Stimulated activated CD4-positive, alpha-beta T cell treated with anti-CD3 and anti-CD28 coated beads, Interleukin-2, amount 100 ng/mL, for 4 hours (primary cell): Measurements from ENCODE around the gene CXorf51A.
"Not testable (repeated sequence)": the region's sequence is repeated elsewhere in the genome, so short reads cannot be mapped to it uniquely, and the experiment has no call there.

Experiments used
- DNase-seq: peaks from one replicate; pipeline ENCODE4 v3.0.0-alpha.2; 2020; ENCODE audit warnings: low read depth

Gene CXorf51A

DNA sequence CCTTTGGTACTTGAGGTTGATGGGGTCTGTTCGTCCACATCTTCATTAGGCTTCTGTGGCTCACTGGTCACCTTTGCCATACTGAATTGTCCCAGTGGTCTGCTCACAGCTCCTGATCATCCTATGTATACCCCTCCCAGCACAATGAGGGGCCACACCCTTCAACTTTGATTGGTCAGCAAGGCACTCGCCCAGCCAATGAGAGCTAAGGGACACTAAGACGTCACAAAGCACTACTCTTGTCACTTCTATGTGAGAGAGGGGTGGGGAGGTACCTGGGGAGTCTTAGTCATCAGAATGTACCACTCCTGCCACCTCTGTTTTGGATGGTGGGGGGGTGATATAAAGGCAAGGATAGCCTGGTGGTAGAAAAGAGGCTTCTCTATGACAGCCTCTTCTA, at the start of gene CXorf51A:
TSS of gene CXorf51A (minus strand) at position 101 of the 400 bp plus-strand sequence. CDS start at position 80, 21 bp downstream.
- not testable (repeated sequence) for DNase-seq

DNA sequence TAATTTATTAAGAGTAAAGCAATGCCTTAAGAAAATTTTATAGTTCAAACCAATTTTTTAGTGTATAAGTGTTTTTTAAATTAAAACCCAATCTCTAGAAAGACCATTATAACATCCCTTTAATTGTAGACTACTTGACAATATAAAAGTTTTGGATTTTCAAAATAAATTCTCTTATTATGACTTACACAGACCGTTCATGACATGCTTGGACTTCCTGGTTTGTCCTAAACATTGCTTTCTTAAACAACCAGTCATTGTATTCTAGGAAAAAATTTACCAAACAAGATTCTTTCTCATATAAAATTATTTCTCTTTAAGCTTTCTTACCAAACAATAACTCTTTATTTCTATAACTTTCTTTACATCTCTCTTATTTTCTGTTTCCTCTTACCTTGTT, 49.0 kb upstream of the CXorf51A start:
- DNase-seq, result no peak

DNA sequence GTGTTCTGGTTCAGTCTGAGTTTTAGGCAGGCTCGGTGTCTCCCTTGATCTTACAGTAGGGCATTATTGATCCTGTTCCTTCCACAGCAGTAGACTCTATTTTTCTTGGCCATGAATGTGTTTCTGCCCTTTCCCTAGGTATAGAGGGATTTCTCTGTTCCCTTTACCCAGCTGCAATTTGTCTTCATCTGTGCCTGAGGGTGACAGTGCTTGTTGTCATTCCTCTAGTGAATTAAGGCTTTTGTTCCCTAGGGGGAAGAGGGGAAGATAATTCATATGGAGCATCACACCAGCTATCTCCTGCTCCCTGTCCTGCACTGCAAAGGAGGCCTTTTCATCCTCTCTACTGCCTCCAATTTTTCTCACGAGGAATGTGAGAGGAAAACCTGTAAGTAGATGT, 39.7 kb upstream of the CXorf51A start:
- no peak for DNase-seq

DNA sequence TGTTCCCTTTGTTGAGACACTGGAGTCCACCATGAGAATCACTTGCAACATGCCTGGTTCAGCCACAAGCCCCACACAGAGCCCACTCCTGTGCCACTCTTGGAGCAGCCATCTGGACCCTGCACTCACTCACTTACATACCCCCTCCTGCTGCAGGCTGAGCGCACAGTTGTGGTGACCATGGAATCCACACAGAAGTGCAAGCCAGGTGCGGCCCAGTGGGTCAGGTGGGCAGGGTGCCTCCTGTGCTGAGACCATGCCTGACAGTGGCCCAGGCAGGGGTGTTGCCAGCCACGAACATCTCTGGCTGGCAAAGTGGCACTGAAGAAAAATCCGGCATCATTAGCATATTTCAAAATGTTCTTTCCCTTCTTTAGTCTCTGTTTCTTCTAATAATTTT, 17.4 kb upstream of the CXorf51A start:
- no peak for DNase-seq

DNA sequence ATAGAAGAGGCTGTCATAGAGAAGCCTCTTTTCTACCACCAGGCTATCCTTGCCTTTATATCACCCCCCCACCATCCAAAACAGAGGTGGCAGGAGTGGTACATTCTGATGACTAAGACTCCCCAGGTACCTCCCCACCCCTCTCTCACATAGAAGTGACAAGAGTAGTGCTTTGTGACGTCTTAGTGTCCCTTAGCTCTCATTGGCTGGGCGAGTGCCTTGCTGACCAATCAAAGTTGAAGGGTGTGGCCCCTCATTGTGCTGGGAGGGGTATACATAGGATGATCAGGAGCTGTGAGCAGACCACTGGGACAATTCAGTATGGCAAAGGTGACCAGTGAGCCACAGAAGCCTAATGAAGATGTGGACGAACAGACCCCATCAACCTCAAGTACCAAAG, 5.1 kb downstream of the CXorf51A start, which contains the start of gene CXorf51B:
TSS of gene CXorf51B (plus strand) at position 301 of the 400 bp plus-strand sequence. CDS start at position 322, 21 bp downstream.
- DNase-seq, result not testable (repeated sequence)
